Measurements from ENCODE around the gene CDH4. TPM values are rescaled to one million over a fixed set of nuclear protein-coding genes. Genes with fewer than 3 reads are reported as not detected.

CDH4 gene
- total and polyA plus RNA-seq, 9 of the 15 experiments (the other 6 are each of a cell fraction or from before 2014, with no cell fraction given), result 0.04 TPM; not detected in 8

GRCh38 chr20:61205769-61206168 lies 46.3 kb upstream of the CDH4 start:
- H4K20me1 ChIP-seq (replicated peaks; ENCODE audit: control insufficient read depth, insufficient read depth, low read length), result no peaks in the 10 kb centered on the region; the same call in 1 of the 2 replicates
- CTCF ChIA-PET (ENCODE audit: low intra/inter-chr PET ratio), result no interaction called here
- ATAC-seq, result no peak
- FAIRE-seq, result no peak
- H3K36me3 ChIP-seq (ENCODE audit: control insufficient read depth, insufficient read depth, low read length), result no peaks in the 10 kb centered on the region
- DNase-seq (ENCODE audit: extremely low read depth in 1 of 4, low spot score in 3 of 4), result no peak
- H3K4me2 ChIP-seq (ENCODE audit: insufficient read depth, low read length), result no peak overlapping the region
- H2AFZ ChIP-seq (ENCODE audit: low read depth, low read length), result no peak overlapping the region
- H3K79me2 ChIP-seq (ENCODE audit: control insufficient read depth, insufficient read depth, low read length), result no peaks in the 10 kb centered on the region
- H3K9me3 ChIP-seq (replicated peaks; ENCODE audit: control insufficient read depth, insufficient read depth, low read depth, low read length), result no peaks in the 10 kb centered on the region
- in situ Hi-C loops (cut with MboI), result no loop called here
- BruUV-seq (replicated peaks), result no TSS peak
- WGBS (ENCODE audit: insufficient coverage, low coverage, missing lambda C conversion rate), result 0% methylated on average over 5 of the region's 6 CpGs
- H3K4me1 ChIP-seq (replicated peaks in 1 of 2; ENCODE audit: control insufficient read depth in 2 of 2, insufficient read depth in 2 of 2, low read length in 2 of 2), result no peaks in the 10 kb centered on the region
- intact Hi-C loops (cut with micrococcal nuclease), result no loop called here
- no peaks in the 10 kb centered on the region for H3K27me3 ChIP-seq (ENCODE audit: control insufficient read depth in 2 of 2, insufficient read depth in 2 of 2, low read length in 2 of 2)
- no peak overlapping the region for H3K27ac ChIP-seq (ENCODE audit: extremely low read depth, low read depth, low read length)
- no peak overlapping the region for H3K9ac ChIP-seq (ENCODE audit: insufficient read depth in 1 of 2, low read depth in 2 of 2, low read length in 2 of 2)
- H3K9me1 ChIP-seq (ENCODE audit: control insufficient read depth, insufficient read depth, low read length), result no peaks in the 10 kb centered on the region
- no peak overlapping the region for H3K4me3 ChIP-seq
- no peak for TF ChIP-seq ZNF121 (CRISPR knock-in tag; conservative IDR thresholded peaks at IDR 0.05)
- no peak for TF ChIP-seq MGA (IDR thresholded peaks at IDR 0.05)
- no peak for TF ChIP-seq CEBPZ (IDR thresholded peaks at IDR 0.05; ENCODE audit: borderline replicate concordance, low read depth, low read length)
- POLR2A ChIA-PET, result interaction anchor here (0.6 kb wide), 2 partner anchors 142 to 820 kb away, joined by 4 read pairs; no protein-coding TSS in a partner anchor
